Glutamatergic neuron (in vitro differentiated cells): Measurements from ENCODE around the gene SLC35F3. TPM values are rescaled to one million over a fixed set of nuclear protein-coding genes. Genes with fewer than 3 reads are reported as not detected.

Experiments used
- DNase-seq: peaks from one replicate; pipeline ENCODE4 v3.0.0; 2022
- H3K27ac Mint-ChIP-seq: one replicate; pipeline ENCODE4 v1.8.0; 2020; ENCODE audit warnings: mild to moderate bottlenecking, mixed read lengths, inconsistent platforms; ENCODE audit not compliant: unreplicated experiment
- H3K27me3 Mint-ChIP-seq: one replicate; pipeline ENCODE4 v1.8.0; 2020; ENCODE audit warnings: mild to moderate bottlenecking, moderate library complexity, mixed read lengths, inconsistent platforms; ENCODE audit not compliant: unreplicated experiment
- H3K36me3 Mint-ChIP-seq: one replicate; pipeline ENCODE4 v1.8.0; 2020; ENCODE audit warnings: mild to moderate bottlenecking, mixed read lengths, inconsistent platforms; ENCODE audit not compliant: unreplicated experiment
- H3K4me1 Mint-ChIP-seq: one replicate; pipeline ENCODE4 v1.8.0; 2020; ENCODE audit warnings: mild to moderate bottlenecking, low read depth, mixed read lengths, inconsistent platforms; ENCODE audit not compliant: unreplicated experiment
- H3K4me3 Mint-ChIP-seq: one replicate; pipeline ENCODE4 v1.8.0; 2020; ENCODE audit warnings: mild to moderate bottlenecking, mixed read lengths, inconsistent platforms; ENCODE audit not compliant: unreplicated experiment
- H3K9me3 Mint-ChIP-seq: one replicate; pipeline ENCODE4 v1.8.0; 2020; ENCODE audit warnings: mild to moderate bottlenecking, moderate library complexity, mixed read lengths, inconsistent platforms; ENCODE audit not compliant: unreplicated experiment
- CTCF ChIP-seq: fragments of 200-600 bp; sonication (generic); IDR thresholded peaks from one replicate; pipeline ENCODE4 v1.5.0; 2021; ENCODE audit not compliant: partially characterized antibody, unreplicated experiment
- total RNA-seq: library from RNA; stranded (reverse); fragmentation: NEBNext Ultra II Directional; extraction: Animal tissue kit (Norgen Biotek cat#: 25700); gene quantifications from one replicate; pipeline ENCODE4 v1.2.1, GENCODE V29; 2021; ENCODE audit not compliant: unreplicated experiment

SLC35F3 gene
- total RNA-seq, 1 donor from 2014 or later: 0.98 TPM

DNA sequence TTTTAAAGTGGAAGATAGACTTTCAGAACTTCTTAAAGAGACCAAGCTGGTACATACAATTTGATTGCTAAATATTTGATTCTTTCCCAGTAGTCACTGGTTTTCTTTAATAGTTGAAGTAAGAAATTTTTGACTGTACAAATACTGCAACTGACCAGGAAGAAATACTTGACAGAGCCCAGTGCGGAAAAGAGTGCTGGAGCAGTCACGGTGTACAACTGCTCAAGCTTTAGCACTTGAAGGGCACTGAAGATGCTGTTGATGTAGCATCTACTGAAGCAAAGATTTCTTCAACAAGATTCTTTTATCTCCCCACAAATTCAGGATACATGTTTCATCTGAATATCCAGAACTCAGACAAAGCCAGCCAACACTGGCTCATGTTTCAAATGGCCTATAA is 41.5 kb downstream of the SLC35F3 start:
- Mint-ChIP-seq H3K36me3 (peaks cover 4% of the 10 kb centered on the region), H3K27ac (no peak overlapping the region), H3K4me3 (no peak overlapping the region), H3K9me3 (no peaks in the 10 kb centered on the region), H3K27me3 (no peaks in the 10 kb centered on the region), H3K4me1 (no peaks in the 10 kb centered on the region)
- no peak for DNase-seq
- TF ChIP-seq CTCF: no peak

- Mint-ChIP-seq H3K36me3 (peaks cover 10% of the 10 kb centered on the region), H3K4me3 (no peak overlapping the region), H3K27me3 (no peaks in the 10 kb centered on the region), H3K27ac (no peak overlapping the region), H3K4me1 (no peaks in the 10 kb centered on the region), H3K9me3 (no peaks in the 10 kb centered on the region)
- no peak for DNase-seq
- no peak for TF ChIP-seq CTCF
Measured at GRCh38 chr1:233946724-233947123, 42.2 kb downstream of the SLC35F3 start.

- no peak overlapping the region for H3K4me3 Mint-ChIP-seq
- H3K27ac Mint-ChIP-seq: no peak overlapping the region
- peaks cover 2% of the 10 kb centered on the region for H3K27me3 Mint-ChIP-seq
- TF ChIP-seq CTCF: no peak
- no peak for DNase-seq
- peaks cover 19% of the 10 kb centered on the region for H3K36me3 Mint-ChIP-seq
- peaks cover 3% of the 10 kb centered on the region for H3K9me3 Mint-ChIP-seq
- H3K4me1 Mint-ChIP-seq: no peaks in the 10 kb centered on the region
Measured at GRCh38 chr1:233951804-233952203, 47.3 kb downstream of the SLC35F3 start.

- Mint-ChIP-seq H3K27ac (no peak overlapping the region), H3K9me3 (peaks cover 5% of the 10 kb centered on the region), H3K27me3 (peaks cover 2% of the 10 kb centered on the region), H3K4me3 (no peak overlapping the region), H3K36me3 (peaks cover 4% of the 10 kb centered on the region), H3K4me1 (no peaks in the 10 kb centered on the region)
- no peak for DNase-seq
- TF ChIP-seq CTCF: no peak
Measured at GRCh38 chr1:233957691-233958090, 53.2 kb downstream of the SLC35F3 start.

GRCh38 chr1:233959102-233959501 is 54.6 kb downstream of the SLC35F3 start:
- Mint-ChIP-seq H3K27ac (no peak overlapping the region), H3K9me3 (peaks cover 5% of the 10 kb centered on the region), H3K27me3 (no peaks in the 10 kb centered on the region), H3K4me3 (no peak overlapping the region), H3K4me1 (no peaks in the 10 kb centered on the region), H3K36me3 (peaks cover 4% of the 10 kb centered on the region)
- TF ChIP-seq CTCF: no peak
- no peak for DNase-seq
